HEK293 (cell line): ENCODE data around the gene LARP6.

Source experiments
- CTCF ChIP-seq: fragments of 450-650 bp; formaldehyde crosslinking; IDR thresholded peaks from 2 replicates; pipeline ENCODE4 v1.5.1; 2016; ENCODE audit warnings: missing biosample characterization, missing genetic modification characterization
- ZEB2 ChIP-seq: fragments of 450-650 bp; formaldehyde crosslinking; IDR thresholded peaks from 2 replicates; pipeline ENCODE4 v1.5.1; 2016; ENCODE audit warnings: missing biosample characterization, missing genetic modification characterization
- ZNF473 ChIP-seq: fragments of 450-650 bp; formaldehyde crosslinking; IDR thresholded peaks from 2 replicates; pipeline ENCODE4 v1.5.1; 2017; ENCODE audit warnings: missing biosample characterization, missing genetic modification characterization
- ZNF555 ChIP-seq: fragments of 450-650 bp; formaldehyde crosslinking; conservative IDR thresholded peaks from 2 replicates; pipeline ENCODE4 v1.5.1; 2017; ENCODE audit warnings: missing biosample characterization, mild to moderate bottlenecking, missing genetic modification characterization, inconsistent platforms
- ZNF670 ChIP-seq: fragments of 450-650 bp; formaldehyde crosslinking; IDR thresholded peaks from 2 replicates; pipeline ENCODE4 v1.5.1; 2016; ENCODE audit warnings: missing biosample characterization, missing genetic modification characterization, low read depth

GRCh38 chr15:70856884-70857561, 3.1 kb upstream of the LARP6 start:
- no peak for TF ChIP-seq ZNF473
- no peak for TF ChIP-seq CTCF (tag by site-specific recombination)
- TF ChIP-seq ZEB2 (tag by site-specific recombination): peak; percentile 98
- TF ChIP-seq ZNF555 (tag by site-specific recombination): no peak
- TF ChIP-seq ZNF670 (tag by site-specific recombination): no peak
